Natural killer cell treated with Interleukin-12 subunit alpha and Interleukin-12 subunit beta and Interleukin-15 and Interleukin-18, amount 100 ng/mL, for 72 hours (primary cell): ENCODE results near the gene CMIP. TPM values are rescaled to one million over a fixed set of nuclear protein-coding genes. Genes with fewer than 3 reads are reported as not detected.
"Not testable (repeated sequence)": the region's sequence is repeated elsewhere in the genome, so short reads cannot be mapped to it uniquely, and the experiment has no call there.

ENCODE experiments used
- ATAC-seq, 2 donors: fragments of 150-1000 bp; cut with Tn5 transposase in 1 of 2; sonication (Bioruptor Pico), chemical (Tn5 transposase) in 1 of 2; 2 replicates each; pipeline ENCODE4 v1.10.0; 2021
- DNase-seq: peaks from one replicate; pipeline ENCODE4 v3.0.0; 2022; ENCODE audit warnings: low spot score
- H3K27ac Mint-ChIP-seq, 2 donors: 1 replicate in 1 of 2; 2 replicates in 1 of 2; pipeline ENCODE4 v1.8.0; 2022; ENCODE audit warnings: mixed read lengths in 2 of 2, mild to moderate bottlenecking in 1 of 2, moderate library complexity in 1 of 2
- H3K27me3 Mint-ChIP-seq, 2 donors: 1 replicate in 1 of 2; 2 replicates in 1 of 2; pipeline ENCODE4 v1.8.0; 2022; ENCODE audit warnings: mixed read lengths in 2 of 2
- H3K36me3 Mint-ChIP-seq: one replicate; pipeline ENCODE4 v1.8.0; 2022; ENCODE audit warnings: mixed read lengths
- H3K4me1 Mint-ChIP-seq, 2 donors: 1 replicate in 1 of 2; 2 replicates in 1 of 2; pipeline ENCODE4 v1.8.0; 2022; ENCODE audit warnings: low read depth in 2 of 2, mixed read lengths in 2 of 2, mild to moderate bottlenecking in 1 of 2
- H3K4me3 Mint-ChIP-seq: one replicate; pipeline ENCODE4 v1.8.0; 2022; ENCODE audit warnings: mixed read lengths
- H3K9me3 Mint-ChIP-seq: 2 replicates; pipeline ENCODE4 v1.8.0; 2022; ENCODE audit warnings: mixed read lengths
- total RNA-seq, 2 donors: library from RNA; stranded (reverse); gene quantifications; one replicate each; pipeline ENCODE4 v1.2.3, GENCODE V29; 2022

Gene CMIP
- 10 to 100 TPM; 48.0 to 57.6 TPM for total RNA-seq

- peak within 1 kb of the TSS; percentile 100 for H3K4me3 Mint-ChIP-seq
- peak; percentile 92 for DNase-seq
- ATAC-seq: peak; percentile 90 to 94
- H3K4me1 Mint-ChIP-seq: peaks cover 39 to 44% of the 10 kb centered on the region in 2 donors
- no peaks in the 10 kb centered on the region for H3K27me3 Mint-ChIP-seq
- peak within 1 kb of the TSS; percentile 82 to 90 for H3K27ac Mint-ChIP-seq
- H3K36me3 Mint-ChIP-seq: peaks cover 6% of the 10 kb centered on the region
- H3K9me3 Mint-ChIP-seq: no peaks in the 10 kb centered on the region
These were observed at the start of gene CMIP for GRCh38 chr16:81444448-81445121. CMIP (plus strand) TSS chr16:81444808.

- Mint-ChIP-seq H3K27ac (no peak overlapping the region), H3K4me1 (peaks cover 0 to 5% of the 10 kb centered on the region in 2 donors), H3K36me3 (peaks cover 4% of the 10 kb centered on the region), H3K4me3 (no peak overlapping the region), H3K9me3 (no peaks in the 10 kb centered on the region), H3K27me3 (no peaks in the 10 kb centered on the region)
- ATAC-seq (no peak), DNase-seq (no peak)
These were observed 49.5 kb upstream of the CMIP start for GRCh38 chr16:81394966-81395655.

DNA sequence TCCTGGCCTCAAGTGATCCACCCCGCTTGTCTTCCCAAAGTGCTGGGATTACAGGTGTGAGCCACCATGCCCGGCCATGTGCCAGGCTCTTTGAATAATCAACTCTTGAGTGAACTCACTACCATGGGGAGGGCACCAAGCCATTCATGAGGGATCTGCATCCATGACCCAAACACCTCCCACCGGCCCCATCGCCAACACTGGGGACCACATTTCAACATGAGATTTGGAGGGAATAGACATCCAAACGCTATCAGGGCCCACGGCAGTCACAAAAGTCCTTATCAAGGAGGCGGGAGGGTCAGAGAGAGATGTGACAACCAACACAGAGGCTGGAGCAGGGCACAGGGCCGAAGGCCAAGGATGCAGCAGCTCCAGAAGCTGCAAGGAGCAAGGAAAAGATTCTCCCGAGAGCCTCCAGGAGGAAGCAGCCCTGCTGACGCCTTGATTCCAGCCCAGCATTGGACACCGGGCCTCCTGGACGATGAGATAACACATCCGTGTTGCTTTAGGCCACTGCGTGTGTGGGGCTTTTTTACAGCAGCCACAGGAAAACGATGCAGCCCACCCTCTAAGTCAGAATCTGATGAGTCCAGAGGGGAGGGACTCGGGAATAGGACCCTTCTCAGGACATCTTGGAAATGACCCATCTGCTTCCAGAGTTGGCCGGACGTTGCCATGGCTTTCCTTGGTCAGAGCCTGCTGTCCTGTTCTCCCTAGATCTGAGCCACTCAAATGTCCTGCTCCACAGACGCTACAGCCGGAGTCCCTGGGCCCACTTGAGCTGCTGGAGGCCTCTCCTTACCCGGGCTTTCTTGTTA, 47.3 kb upstream of the CMIP start:
- no peak overlapping the region for H3K4me3 Mint-ChIP-seq
- no peak overlapping the region for H3K27ac Mint-ChIP-seq
- no peaks in the 10 kb centered on the region for H3K9me3 Mint-ChIP-seq
- H3K4me1 Mint-ChIP-seq: peaks cover 0 to 5% of the 10 kb centered on the region in 2 donors
- no peaks in the 10 kb centered on the region for H3K36me3 Mint-ChIP-seq
- no peak for DNase-seq
- no peaks in the 10 kb centered on the region for H3K27me3 Mint-ChIP-seq
- no peak for ATAC-seq

GRCh38 chr16:81397879-81398520, 46.6 kb upstream of the CMIP start:
- no peaks in the 10 kb centered on the region for H3K36me3 Mint-ChIP-seq
- DNase-seq: no peak
- no peak for ATAC-seq

GRCh38 chr16:81399909-81400308, 44.7 kb upstream of the CMIP start:
- H3K27me3 Mint-ChIP-seq: no peaks in the 10 kb centered on the region
- H3K27ac Mint-ChIP-seq: no peak overlapping the region
- no peak for ATAC-seq
- H3K36me3 Mint-ChIP-seq: no peaks in the 10 kb centered on the region
- H3K9me3 Mint-ChIP-seq: no peaks in the 10 kb centered on the region
- no peak for DNase-seq
- H3K4me1 Mint-ChIP-seq: peaks cover 0 to 6% of the 10 kb centered on the region in 2 donors
- H3K4me3 Mint-ChIP-seq: no peak overlapping the region

More at GRCh38 chr16:81397879-81398520, 46.6 kb upstream of the CMIP start:
- Mint-ChIP-seq H3K4me3 (no peak overlapping the region), H3K9me3 (no peaks in the 10 kb centered on the region), H3K27ac (no peak overlapping the region), H3K27me3 (no peaks in the 10 kb centered on the region), H3K4me1 (peaks cover 0 to 5% of the 10 kb centered on the region in 2 donors)

GRCh38 chr16:81401035-81401950, 43.3 kb upstream of the CMIP start:
- Mint-ChIP-seq H3K36me3 (no peaks in the 10 kb centered on the region), H3K4me1 (peaks cover 0 to 6% of the 10 kb centered on the region in 2 donors), H3K27ac (no peak overlapping the region), H3K9me3 (no peaks in the 10 kb centered on the region), H3K4me3 (no peak overlapping the region), H3K27me3 (no peaks in the 10 kb centered on the region)
- ATAC-seq (no peak), DNase-seq (no peak)

GRCh38 chr16:81403208-81403600, 41.4 kb upstream of the CMIP start:
- Mint-ChIP-seq H3K36me3 (no peaks in the 10 kb centered on the region), H3K27me3 (no peaks in the 10 kb centered on the region), H3K4me3 (no peak overlapping the region), H3K27ac (no peak overlapping the region), H3K4me1 (peaks cover 0 to 6% of the 10 kb centered on the region in 2 donors), H3K9me3 (no peaks in the 10 kb centered on the region)
- no peak for ATAC-seq
- no peak for DNase-seq

DNA sequence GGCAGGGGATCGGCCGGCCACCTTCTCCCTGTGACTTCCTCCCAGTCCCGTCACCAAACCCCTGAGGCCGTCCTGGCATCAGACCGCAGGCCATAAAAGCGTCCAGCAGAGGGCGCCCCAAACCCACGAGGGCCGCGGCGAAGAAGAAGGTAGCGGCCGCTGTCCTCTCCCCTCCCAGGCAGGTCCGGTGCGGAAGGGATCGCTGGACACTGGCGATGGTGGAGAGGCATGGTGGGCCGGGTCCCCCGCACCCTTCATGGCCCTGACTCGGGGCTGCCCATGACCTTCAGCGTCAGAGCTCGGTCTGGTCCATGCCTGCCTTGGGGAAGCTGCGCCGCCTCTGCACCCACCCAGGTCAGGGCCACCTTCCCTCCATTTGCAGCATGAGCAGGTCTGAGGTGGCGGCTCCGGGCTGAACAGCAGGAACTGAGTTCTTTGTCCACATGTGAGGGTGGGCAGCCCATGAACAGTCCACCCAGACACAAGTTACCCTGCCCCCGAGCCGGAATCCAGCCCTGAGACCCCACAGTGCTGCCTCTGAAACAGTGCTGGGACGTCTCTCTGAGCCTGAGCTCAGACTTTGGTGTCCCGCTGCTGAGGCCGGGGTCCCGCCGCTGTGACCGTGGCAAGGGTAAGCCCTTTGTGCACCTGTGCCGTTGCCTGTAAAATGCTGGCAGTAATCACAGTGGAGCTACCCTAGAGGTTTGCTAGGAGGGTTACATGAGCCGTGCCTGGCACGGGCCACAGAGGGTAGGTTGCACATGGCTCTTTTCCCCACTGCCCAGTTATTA, 40.8 kb upstream of the CMIP start:
- H3K9me3 Mint-ChIP-seq: no peaks in the 10 kb centered on the region
- peaks cover 0 to 6% of the 10 kb centered on the region in 2 donors for H3K4me1 Mint-ChIP-seq
- no peak overlapping the region for H3K4me3 Mint-ChIP-seq
- no peak overlapping the region for H3K27ac Mint-ChIP-seq
- ATAC-seq: peak; percentile 88 to 91
- no peaks in the 10 kb centered on the region for H3K36me3 Mint-ChIP-seq
- H3K27me3 Mint-ChIP-seq: peaks cover 0 to under 1% of the 10 kb centered on the region in 2 donors
- peak; percentile 83 for DNase-seq

DNA sequence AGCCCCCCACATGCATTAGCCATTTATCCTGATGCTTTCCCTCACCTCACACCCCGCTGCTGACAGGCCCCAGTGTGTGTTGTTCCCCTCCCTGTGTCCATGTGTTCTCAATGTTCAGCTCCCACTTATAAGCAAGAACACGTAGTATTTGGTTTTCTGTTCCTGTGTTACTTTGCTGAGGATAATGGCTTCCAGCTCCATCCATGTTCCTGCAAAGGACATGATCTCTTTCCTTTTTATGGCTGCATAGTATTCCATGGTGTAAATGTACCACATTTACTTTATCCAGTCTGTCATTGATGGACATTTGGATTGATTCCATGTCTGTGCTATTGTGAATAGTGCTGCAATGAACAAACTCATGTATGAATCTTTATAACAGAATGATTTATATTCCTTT, 39.6 kb upstream of the CMIP start:
- H3K27me3 Mint-ChIP-seq, H3K4me3 Mint-ChIP-seq, H3K4me1 Mint-ChIP-seq, H3K27ac Mint-ChIP-seq, ATAC-seq, DNase-seq, H3K9me3 Mint-ChIP-seq, H3K36me3 Mint-ChIP-seq: not testable (repeated sequence)

DNA sequence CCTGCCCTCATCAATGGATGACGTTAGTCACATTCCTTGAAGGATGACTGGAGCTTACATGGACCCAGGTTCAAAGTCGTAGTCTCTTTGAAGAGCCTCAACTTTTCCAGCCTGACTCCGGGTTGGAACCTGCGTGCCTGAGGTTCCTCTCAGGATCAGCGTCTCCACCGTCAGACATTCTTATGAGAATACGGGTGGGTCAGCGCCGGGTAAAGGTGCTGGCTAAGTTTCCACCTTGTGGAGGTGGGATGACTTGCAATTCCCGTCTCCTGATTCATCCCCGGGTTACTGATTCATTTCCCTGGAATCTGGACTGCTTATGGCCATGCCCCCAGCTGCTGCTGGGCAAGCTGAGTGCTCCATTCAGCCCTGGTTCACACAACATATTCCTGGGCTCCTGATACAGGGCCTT, 38.9 kb upstream of the CMIP start:
- H3K27me3 Mint-ChIP-seq: peaks cover 0 to 5% of the 10 kb centered on the region in 2 donors
- DNase-seq: no peak

DNA sequence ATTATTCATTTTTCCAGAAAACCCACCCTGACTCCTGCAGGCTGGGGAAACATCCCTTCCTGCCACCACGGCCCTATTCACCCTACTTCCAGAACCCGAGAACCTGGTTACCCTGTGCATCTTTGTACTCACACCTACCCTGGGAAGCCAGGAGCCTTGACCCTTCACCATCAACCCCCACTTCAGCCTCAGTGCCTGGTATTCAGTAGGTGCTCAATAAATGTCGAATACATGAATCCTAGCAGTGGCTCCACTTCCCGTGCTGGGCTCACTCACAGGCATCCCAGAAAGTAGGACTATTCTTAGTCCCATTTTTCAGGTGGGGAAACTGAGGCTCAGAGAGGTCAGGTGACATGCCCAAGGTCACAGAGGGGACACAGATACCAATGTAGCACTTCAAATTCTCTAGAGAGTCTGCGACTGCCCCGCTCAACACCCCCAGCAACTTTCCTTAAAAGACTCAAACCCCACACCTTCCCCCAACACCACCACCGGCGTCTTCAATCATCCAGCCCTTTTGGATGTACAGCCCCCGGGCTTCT, 36.1 kb upstream of the CMIP start:
- H3K27ac Mint-ChIP-seq: peak overlapping the region; percentile 34 to 63
- no peak for ATAC-seq
- peaks cover 0 to 5% of the 10 kb centered on the region in 2 donors for H3K4me1 Mint-ChIP-seq
- no peak for DNase-seq
- H3K4me3 Mint-ChIP-seq: no peak overlapping the region
- H3K36me3 Mint-ChIP-seq: no peaks in the 10 kb centered on the region
- H3K9me3 Mint-ChIP-seq: no peaks in the 10 kb centered on the region
- peaks cover 0 to 7% of the 10 kb centered on the region in 2 donors for H3K27me3 Mint-ChIP-seq

More for the DNA sequence above, 38.9 kb upstream of the CMIP start:
- Mint-ChIP-seq H3K4me3 (no peak overlapping the region), H3K9me3 (no peaks in the 10 kb centered on the region), H3K4me1 (peaks cover 0 to 6% of the 10 kb centered on the region in 2 donors), H3K36me3 (no peaks in the 10 kb centered on the region), H3K27ac (no peak overlapping the region)
- no peak for ATAC-seq

DNA sequence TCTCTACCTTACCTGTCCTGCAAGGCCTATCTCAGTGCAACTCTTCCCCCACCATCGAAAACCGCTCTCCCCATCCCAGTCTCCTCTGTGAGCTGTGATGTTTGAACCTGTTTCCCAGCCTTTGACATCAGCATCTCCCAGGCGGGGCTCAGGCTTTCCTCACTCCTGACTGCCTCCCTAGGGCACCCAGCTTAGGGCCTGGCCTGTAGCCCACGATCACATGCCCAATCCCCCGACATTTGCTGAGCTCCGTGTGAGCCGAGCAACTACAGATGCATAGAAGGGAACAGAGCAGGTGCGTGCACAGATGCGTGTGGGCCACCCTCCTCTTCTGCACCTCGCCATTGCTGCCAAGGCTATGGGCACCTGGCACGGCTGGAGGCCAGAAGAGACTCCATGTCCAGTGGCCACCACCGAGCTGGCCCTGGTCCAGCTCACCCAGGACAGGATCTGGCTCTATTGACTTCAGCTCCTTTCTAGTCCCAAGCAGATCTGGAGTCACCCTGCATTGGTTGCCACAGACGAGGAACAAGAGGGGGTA, 35.5 kb upstream of the CMIP start:
- H3K27me3 Mint-ChIP-seq: peaks cover 0 to 7% of the 10 kb centered on the region in 2 donors
- H3K9me3 Mint-ChIP-seq: no peaks in the 10 kb centered on the region
- H3K36me3 Mint-ChIP-seq: no peaks in the 10 kb centered on the region
- no peak overlapping the region for H3K4me3 Mint-ChIP-seq
- peaks cover 0 to 3% of the 10 kb centered on the region in 2 donors for H3K4me1 Mint-ChIP-seq
- peak overlapping the region; percentile 34 to 63 for H3K27ac Mint-ChIP-seq
- ATAC-seq (peak in 1 of 2 donors; percentile 36), DNase-seq (no peak)
